SK-N-SH treated with all-trans-retinoic acid at 6 μM for 48 hours (cell line): ENCODE measurements around the gene EIF5B.

ENCODE experiments used
- GLIS3 ChIP-seq: fragments of 250-450 bp; sonication (Bioruptor Pico); IDR thresholded peaks from 2 replicates; pipeline ENCODE4 v1.5.0; 2020; ENCODE audit warnings: mild to moderate bottlenecking, moderate library complexity
- PATZ1 ChIP-seq: fragments of 250-450 bp; sonication (Bioruptor Pico); IDR thresholded peaks from 2 replicates; pipeline ENCODE4 v1.8.0; 2020; ENCODE audit warnings: mild to moderate bottlenecking, moderate library complexity, borderline replicate concordance
- TCF4 ChIP-seq: fragments of 250-450 bp; sonication (Bioruptor Pico); IDR thresholded peaks from 2 replicates; pipeline ENCODE4 v1.8.0; 2021; ENCODE audit warnings: mild to moderate bottlenecking, moderate library complexity, borderline replicate concordance
- TSHZ2 ChIP-seq: fragments of 250-450 bp; sonication (Bioruptor Pico); IDR thresholded peaks from 2 replicates; pipeline ENCODE4 v1.5.0; 2020; ENCODE audit warnings: mild to moderate bottlenecking, moderate library complexity
- TF ChIP-seq, protein P1 (sequence below): fragments of 250-450 bp; sonication (Bioruptor Pico); IDR thresholded peaks from 2 replicates; pipeline ENCODE4 v1.5.1; 2021; ENCODE audit warnings: mild to moderate bottlenecking, moderate library complexity

DNA sequence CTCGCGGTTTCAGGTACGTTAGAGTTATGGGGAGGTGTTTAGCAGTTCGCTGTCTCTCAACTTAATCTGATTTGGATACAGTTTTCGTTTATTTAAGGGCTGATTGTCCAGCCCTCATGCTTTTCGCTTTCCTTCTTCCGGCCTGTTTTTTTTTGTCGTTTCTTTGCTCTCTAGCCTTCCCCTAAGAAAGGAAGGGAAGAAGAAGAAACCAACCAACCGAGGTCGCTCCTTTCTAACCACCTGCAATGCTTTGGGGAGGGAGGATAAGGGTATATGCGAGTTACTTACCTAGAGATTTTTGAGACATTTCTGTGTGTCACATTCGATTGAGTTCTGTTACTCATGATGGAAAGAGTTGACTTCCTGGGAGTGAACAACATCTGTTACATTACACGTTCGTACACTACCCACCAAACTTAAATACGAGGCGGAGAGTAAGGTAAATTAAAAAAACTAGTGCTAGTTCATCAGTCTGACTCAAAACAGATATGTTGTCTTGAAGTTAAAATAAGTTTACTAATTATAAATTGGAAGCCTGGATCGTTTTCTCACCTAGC, 918 bp downstream of the EIF5B start:
- TF ChIP-seq TSHZ2 (CRISPR knock-in tag) (no peak), GLIS3 (no peak), TCF4 (CRISPR knock-in tag) (no peak), PATZ1 (CRISPR knock-in tag) (no peak)
- TF ChIP-seq, protein P1, sequence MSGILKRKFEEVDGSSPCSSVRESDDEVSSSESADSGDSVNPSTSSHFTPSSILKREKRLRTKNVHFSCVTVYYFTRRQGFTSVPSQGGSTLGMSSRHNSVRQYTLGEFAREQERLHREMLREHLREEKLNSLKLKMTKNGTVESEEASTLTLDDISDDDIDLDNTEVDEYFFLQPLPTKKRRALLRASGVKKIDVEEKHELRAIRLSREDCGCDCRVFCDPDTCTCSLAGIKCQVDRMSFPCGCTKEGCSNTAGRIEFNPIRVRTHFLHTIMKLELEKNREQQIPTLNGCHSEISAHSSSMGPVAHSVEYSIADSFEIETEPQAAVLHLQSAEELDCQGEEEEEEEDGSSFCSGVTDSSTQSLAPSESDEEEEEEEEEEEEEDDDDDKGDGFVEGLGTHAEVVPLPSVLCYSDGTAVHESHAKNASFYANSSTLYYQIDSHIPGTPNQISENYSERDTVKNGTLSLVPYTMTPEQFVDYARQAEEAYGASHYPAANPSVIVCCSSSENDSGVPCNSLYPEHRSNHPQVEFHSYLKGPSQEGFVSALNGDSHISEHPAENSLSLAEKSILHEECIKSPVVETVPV, result no peak
